BJ (cell line): ENCODE measurements around the gene SYT13. TPM values are rescaled to one million over a fixed set of nuclear protein-coding genes. Genes with fewer than 3 reads are reported as not detected.

Experiments
- CTCF ChIA-PET: fragments of 350-600 bp; formaldehyde crosslinking; extraction: SDS; loops from one replicate; lab custom pipeline; 2021; ENCODE audit warnings: antibody characterized with exemption, inconsistent platforms; lab: Yijun Ruan, JAX
- POLR2A ChIA-PET: fragments of 300-600 bp; sonication (Branson Sonifier 250); formaldehyde crosslinking; extraction: SDS; loops from one replicate; lab custom pipeline; 2021; ENCODE audit warnings: antibody characterized with exemption; lab: Charles Lee
- DNase-seq: peaks from one replicate; pipeline ENCODE4 v3.0.0-alpha.2; 2011; ENCODE audit warnings: low read depth
- H3K27me3 ChIP-seq: 2 replicates; pipeline ENCODE4 v1.6.0; 2011; ENCODE audit warnings: low read length; ENCODE audit not compliant: control insufficient read depth, insufficient read depth
- H3K36me3 ChIP-seq: 2 replicates; pipeline ENCODE4 v1.5.1; 2011; ENCODE audit warnings: low read length; ENCODE audit not compliant: control insufficient read depth, insufficient read depth
- H3K4me3 ChIP-seq: 2 replicates; pipeline ENCODE4 v1.5.1; 2011; ENCODE audit warnings: low read depth, mild to moderate bottlenecking, control low read depth, low read length
- polyA plus RNA-seq: library from polyadenylated mRNA; depleted of rRNA; stranded (reverse); fragments of >200 nt; gene quantifications from 2 replicates; pipeline ENCODE4 v1.2.3, GENCODE V29; 2011
- TF ChIP-seq, protein P1 (sequence below): IDR thresholded peaks from 2 replicates; pipeline ENCODE4 v1.5.1; 2011; ENCODE audit warnings: low read depth, mild to moderate bottlenecking, control low read depth, inconsistent platforms, low read length, moderate library complexity; ENCODE audit not compliant: insufficient read depth

The SYT13 gene
- polyA plus RNA-seq, 1 experiment: not detected

DNA sequence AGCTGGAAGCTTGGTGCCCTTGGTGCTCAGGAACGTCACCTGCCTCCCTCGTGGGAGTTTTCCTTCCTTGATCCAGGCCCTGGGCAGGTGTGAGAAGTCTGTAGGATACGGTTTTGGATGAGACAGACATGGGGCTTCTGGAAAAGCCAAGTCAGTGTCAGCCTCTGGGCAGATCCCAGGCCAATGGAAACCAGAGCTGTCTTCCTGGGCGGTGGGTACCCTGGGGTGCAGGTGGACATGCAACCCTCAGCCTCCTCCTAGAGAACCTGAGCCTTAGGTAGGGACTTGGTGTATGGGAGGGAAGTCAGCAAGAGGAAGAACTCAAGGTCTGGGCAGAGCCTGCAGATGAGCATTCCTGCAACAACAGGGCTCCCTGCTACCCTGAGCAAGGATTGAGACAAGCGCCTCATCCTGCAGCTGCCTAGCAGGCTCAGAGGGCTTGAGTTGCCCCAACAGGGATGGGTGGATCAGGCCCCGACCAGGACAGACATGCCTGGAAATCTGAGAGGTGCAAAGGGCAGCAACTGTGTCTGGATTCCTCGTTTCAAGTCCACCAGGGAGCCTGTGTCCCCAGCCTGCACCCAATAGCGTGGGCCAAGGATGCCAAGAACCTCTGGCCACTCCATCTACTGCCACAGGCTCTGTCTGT is 37.6 kb upstream of the SYT13 start:
- Histone ChIP-seq H3K4me3 (no peak overlapping the region), H3K36me3 (no peaks in the 10 kb centered on the region), H3K27me3 (peaks cover 2% of the 10 kb centered on the region; the same call in 1 of the 2 replicates)
- TF ChIP-seq, protein P1, sequence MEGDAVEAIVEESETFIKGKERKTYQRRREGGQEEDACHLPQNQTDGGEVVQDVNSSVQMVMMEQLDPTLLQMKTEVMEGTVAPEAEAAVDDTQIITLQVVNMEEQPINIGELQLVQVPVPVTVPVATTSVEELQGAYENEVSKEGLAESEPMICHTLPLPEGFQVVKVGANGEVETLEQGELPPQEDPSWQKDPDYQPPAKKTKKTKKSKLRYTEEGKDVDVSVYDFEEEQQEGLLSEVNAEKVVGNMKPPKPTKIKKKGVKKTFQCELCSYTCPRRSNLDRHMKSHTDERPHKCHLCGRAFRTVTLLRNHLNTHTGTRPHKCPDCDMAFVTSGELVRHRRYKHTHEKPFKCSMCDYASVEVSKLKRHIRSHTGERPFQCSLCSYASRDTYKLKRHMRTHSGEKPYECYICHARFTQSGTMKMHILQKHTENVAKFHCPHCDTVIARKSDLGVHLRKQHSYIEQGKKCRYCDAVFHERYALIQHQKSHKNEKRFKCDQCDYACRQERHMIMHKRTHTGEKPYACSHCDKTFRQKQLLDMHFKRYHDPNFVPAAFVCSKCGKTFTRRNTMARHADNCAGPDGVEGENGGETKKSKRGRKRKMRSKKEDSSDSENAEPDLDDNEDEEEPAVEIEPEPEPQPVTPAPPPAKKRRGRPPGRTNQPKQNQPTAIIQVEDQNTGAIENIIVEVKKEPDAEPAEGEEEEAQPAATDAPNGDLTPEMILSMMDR: no peak
- CTCF ChIA-PET: interaction anchor here (0.7 to 2.4 kb wide), 4 partner anchors 8 to 213 kb away, joined by 3 to 10 read pairs (median 6); no protein-coding TSS in a partner anchor
- POLR2A ChIA-PET: no interaction called here
- DNase-seq: no peak

DNA sequence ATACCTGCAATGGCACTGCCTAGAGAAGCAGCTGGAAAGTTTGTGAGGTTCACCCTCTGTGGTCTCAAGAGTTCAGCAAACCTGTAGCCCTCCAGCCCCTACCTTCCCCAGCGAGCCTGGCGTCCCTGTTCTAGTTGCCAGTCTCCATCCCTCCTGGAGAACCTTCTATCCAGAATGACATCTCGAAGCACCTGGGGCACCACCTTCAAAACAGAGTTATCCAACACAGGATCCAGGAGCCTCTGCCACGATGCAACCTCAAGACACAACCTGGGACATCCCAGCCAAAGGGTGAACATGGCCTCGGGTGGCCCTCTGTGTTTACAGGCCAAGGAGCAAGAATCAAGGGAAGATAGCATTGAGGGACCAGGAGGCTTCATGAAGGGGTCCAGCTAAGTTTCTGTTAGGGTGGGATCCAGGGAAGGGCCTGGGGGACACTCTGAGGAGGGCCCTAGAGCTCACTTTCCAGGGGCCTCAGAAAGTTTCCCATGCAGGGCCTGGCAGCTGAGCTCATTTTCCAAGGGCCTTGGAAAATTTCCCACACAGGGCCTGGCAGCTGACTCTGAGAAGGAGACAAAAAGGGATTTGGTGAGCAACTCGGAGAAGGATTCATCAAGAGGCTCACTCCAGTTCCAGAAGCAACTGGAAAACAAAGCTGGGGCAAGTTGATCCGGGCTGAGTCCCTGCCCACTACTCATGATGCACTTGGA is 36.9 kb upstream of the SYT13 start:
- ChIA-PET CTCF (interaction anchor here (0.7 to 2.4 kb wide), 3 partner anchors 8 to 17 kb away, joined by 3 to 10 read pairs (median 8); no protein-coding TSS in a partner anchor), POLR2A (no interaction called here)
- DNase-seq: no peak
- Histone ChIP-seq H3K36me3 (no peaks in the 10 kb centered on the region), H3K4me3 (no peak overlapping the region), H3K27me3 (peaks cover 2% of the 10 kb centered on the region; the same call in 1 of the 2 replicates)
- TF ChIP-seq, protein P1: no peak

DNA sequence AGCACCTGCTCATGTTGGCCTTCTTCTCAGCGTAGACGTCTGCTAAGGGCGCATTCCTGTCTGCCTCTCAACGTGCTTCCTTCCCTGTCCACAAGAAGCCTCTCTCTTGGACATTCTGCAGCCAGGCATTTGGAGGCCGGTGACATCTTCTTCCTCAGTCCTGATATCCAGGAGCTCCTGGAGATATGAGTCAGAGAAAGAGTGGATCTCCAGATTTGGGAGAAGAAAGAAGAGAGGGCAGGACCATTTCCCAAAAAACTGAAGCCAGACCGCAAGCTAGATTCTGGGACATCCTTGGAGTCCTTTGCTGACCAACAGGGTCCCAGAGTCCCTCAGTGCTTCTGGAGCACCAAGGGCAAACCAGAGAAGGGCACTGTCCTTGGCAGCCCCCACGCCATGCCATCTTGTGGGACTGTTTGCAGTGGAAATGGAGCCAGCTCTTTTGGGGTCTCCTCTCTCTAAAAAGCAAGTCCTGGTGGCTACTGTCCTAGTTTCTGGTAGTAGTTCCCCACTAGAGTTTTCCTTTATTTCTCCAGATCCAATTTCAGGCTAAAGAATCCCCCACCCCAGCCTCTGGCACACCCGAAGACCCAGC is 36.1 kb upstream of the SYT13 start:
- Histone ChIP-seq H3K36me3 (no peaks in the 10 kb centered on the region), H3K27me3 (peaks cover 2% of the 10 kb centered on the region; the same call in 1 of the 2 replicates), H3K4me3 (no peak overlapping the region)
- POLR2A ChIA-PET: no interaction called here
- TF ChIP-seq, protein P1: no peak
- DNase-seq: no peak
- CTCF ChIA-PET: interaction anchor here (2.0 to 2.4 kb wide), 2 partner anchors 9 to 11 kb away, joined by 8 to 10 read pairs; no protein-coding TSS in a partner anchor

DNA sequence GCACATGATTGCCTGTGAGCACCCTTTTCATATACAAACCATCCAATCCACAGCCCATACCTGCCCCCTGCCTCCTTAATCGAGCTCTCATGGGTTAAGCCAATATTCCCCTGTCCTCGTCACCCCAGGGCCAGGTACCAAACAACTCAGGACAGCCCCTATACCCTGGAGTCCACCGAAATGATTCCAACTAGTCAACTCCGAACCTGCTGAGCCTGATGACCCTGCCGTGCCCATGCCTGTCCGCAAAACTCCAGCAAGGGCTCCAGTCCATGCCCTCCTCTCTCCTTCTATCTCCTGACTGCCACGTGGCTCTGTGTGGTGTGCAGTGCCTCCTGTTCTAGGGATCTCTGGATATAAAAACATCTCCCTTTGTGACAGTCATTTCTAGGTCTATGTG is 35.5 kb upstream of the SYT13 start:
- H3K27me3 ChIP-seq: peaks cover 2% of the 10 kb centered on the region; the same call in 1 of the 2 replicates
- H3K36me3 ChIP-seq: no peaks in the 10 kb centered on the region
- ChIA-PET POLR2A (no interaction called here), CTCF (interaction anchor here (1.0 to 2.4 kb wide), 3 partner anchors 10 to 211 kb away, joined by 3 to 10 read pairs (median 8); no protein-coding TSS in a partner anchor)
- TF ChIP-seq, protein P1: no peak
- no peak for DNase-seq
- no peak overlapping the region for H3K4me3 ChIP-seq
